ENCODE data around the gene SEZ6L. TPM values are rescaled to one million over a fixed set of nuclear protein-coding genes. Genes with fewer than 3 reads are reported as not detected.
A peak's percentile ranks its signal among the peaks of the same experiment; 100 is the strongest.

Gene SEZ6L
- total RNA-seq, 1 donor from 2014 or later = 2.3 TPM

- no peak for TF ChIP-seq EZH2 (IDR thresholded peaks at IDR 0.05; ENCODE audit: insufficient read depth, low read length)
- TF ChIP-seq, protein P1, sequence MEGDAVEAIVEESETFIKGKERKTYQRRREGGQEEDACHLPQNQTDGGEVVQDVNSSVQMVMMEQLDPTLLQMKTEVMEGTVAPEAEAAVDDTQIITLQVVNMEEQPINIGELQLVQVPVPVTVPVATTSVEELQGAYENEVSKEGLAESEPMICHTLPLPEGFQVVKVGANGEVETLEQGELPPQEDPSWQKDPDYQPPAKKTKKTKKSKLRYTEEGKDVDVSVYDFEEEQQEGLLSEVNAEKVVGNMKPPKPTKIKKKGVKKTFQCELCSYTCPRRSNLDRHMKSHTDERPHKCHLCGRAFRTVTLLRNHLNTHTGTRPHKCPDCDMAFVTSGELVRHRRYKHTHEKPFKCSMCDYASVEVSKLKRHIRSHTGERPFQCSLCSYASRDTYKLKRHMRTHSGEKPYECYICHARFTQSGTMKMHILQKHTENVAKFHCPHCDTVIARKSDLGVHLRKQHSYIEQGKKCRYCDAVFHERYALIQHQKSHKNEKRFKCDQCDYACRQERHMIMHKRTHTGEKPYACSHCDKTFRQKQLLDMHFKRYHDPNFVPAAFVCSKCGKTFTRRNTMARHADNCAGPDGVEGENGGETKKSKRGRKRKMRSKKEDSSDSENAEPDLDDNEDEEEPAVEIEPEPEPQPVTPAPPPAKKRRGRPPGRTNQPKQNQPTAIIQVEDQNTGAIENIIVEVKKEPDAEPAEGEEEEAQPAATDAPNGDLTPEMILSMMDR (IDR thresholded peaks at IDR 0.05; ENCODE audit: insufficient read depth, low read depth, low read length) = no peak
- no peaks in the 10 kb centered on the region for H3K27me3 ChIP-seq (ENCODE audit: insufficient read depth, low read length)
These were observed 116.4 kb downstream of the SEZ6L start for GRCh38 chr22:26285632-26286031.

DNA sequence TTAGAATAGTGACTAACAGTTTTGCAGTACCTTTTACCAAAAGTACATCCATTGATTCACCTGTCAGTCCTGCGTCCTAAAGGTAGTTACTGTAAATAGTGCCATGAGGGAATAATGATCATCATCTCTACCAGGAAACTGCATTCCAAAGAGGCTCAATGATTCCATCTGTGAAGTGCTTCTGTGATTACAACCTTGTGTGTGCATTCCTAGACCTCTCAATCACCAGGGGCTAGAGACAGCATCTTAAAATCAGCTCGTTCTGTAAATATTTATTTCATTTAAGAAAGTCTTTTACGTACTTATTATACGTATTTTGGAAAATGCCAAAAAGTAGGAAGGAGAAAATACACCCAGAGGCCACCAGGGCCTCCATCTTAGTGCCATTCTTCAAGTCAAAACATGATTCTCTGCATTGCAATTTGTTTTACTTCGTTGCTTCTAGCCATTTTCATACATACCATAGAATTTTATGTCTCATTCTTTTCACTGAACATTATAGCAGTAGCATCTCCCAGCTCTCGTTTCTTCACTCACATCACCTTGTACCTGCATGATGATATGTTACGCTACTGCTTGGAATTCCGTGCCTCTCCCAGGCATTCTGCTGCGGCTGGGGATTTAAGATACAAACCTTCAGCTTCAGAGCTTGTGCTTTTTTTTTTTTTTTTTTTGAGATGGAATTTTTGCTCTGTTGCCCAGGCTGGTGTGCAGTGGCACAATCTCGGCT lies 117.0 kb downstream of the SEZ6L start:
- TF ChIP-seq, protein P1 (IDR thresholded peaks at IDR 0.05; ENCODE audit: insufficient read depth, low read depth, low read length) = no peak
- TF ChIP-seq EZH2 (IDR thresholded peaks at IDR 0.05; ENCODE audit: insufficient read depth, low read length) = no peak
- no peaks in the 10 kb centered on the region for H3K36me3 ChIP-seq (ENCODE audit: insufficient read depth, low read length)
- Mint-ChIP-seq H3K4me1 (ENCODE audit: low read depth, unreplicated experiment) (peaks cover 6% of the 10 kb centered on the region), H3K27me3 (ENCODE audit: low read depth, unreplicated experiment) (peaks cover 17% of the 10 kb centered on the region), H3K36me3 (ENCODE audit: low read depth, unreplicated experiment) (no peaks in the 10 kb centered on the region), H3K27ac (ENCODE audit: unreplicated experiment) (peak overlapping the region; percentile 12), H3K4me3 (ENCODE audit: unreplicated experiment) (no peak overlapping the region), H3K9me3 (ENCODE audit: unreplicated experiment) (no peaks in the 10 kb centered on the region)
- no peak overlapping the region for H3K9ac ChIP-seq (ENCODE audit: low read length)
- no peak overlapping the region for H2AFZ ChIP-seq (ENCODE audit: low read depth, low read length)
- no peak overlapping the region for H3K4me2 ChIP-seq (ENCODE audit: low read length)
- H4K20me1 ChIP-seq (ENCODE audit: insufficient read depth, low read length) = no peaks in the 10 kb centered on the region
- no peaks in the 10 kb centered on the region for H3K9me3 ChIP-seq (ENCODE audit: insufficient read depth, low read depth, low read length)
- H3K79me2 ChIP-seq (ENCODE audit: insufficient read depth, low read length) = no peaks in the 10 kb centered on the region
- no peaks in the 10 kb centered on the region for H3K4me1 ChIP-seq (ENCODE audit: insufficient read depth, low read length)
- no peak for DNase-seq (ENCODE audit: low read depth)
- H3K27me3 ChIP-seq (ENCODE audit: insufficient read depth, low read length) = no peaks in the 10 kb centered on the region
- FAIRE-seq = no peak
- no peak overlapping the region for H3K27ac ChIP-seq (ENCODE audit: low read depth, low read length)
- no peak overlapping the region for H3K4me3 ChIP-seq (ENCODE audit: insufficient read depth, low read depth, low read length)

More at GRCh38 chr22:26285632-26286031, 116.4 kb downstream of the SEZ6L start:
- no peaks in the 10 kb centered on the region for H3K9me3 Mint-ChIP-seq (ENCODE audit: unreplicated experiment)
- H3K4me3 Mint-ChIP-seq (ENCODE audit: unreplicated experiment) = no peak overlapping the region
- Histone ChIP-seq H2AFZ (ENCODE audit: low read depth, low read length) (no peak overlapping the region), H3K4me1 (ENCODE audit: insufficient read depth, low read length) (no peaks in the 10 kb centered on the region), H4K20me1 (ENCODE audit: insufficient read depth, low read length) (no peaks in the 10 kb centered on the region), H3K9ac (ENCODE audit: low read length) (no peak overlapping the region), H3K27ac (ENCODE audit: low read depth, low read length) (no peak overlapping the region), H3K9me3 (ENCODE audit: insufficient read depth, low read depth, low read length) (no peaks in the 10 kb centered on the region), H3K4me2 (ENCODE audit: low read length) (no peak overlapping the region), H3K4me3 (ENCODE audit: insufficient read depth, low read depth, low read length) (no peak overlapping the region), H3K36me3 (ENCODE audit: insufficient read depth, low read length) (no peaks in the 10 kb centered on the region), H3K79me2 (ENCODE audit: insufficient read depth, low read length) (no peaks in the 10 kb centered on the region)
- peaks cover 17% of the 10 kb centered on the region for H3K27me3 Mint-ChIP-seq (ENCODE audit: low read depth, unreplicated experiment)
- DNase-seq (ENCODE audit: low read depth) (no peak), FAIRE-seq (no peak)
- H3K27ac Mint-ChIP-seq (ENCODE audit: unreplicated experiment) = no peak overlapping the region
- H3K4me1 Mint-ChIP-seq (ENCODE audit: low read depth, unreplicated experiment) = peaks cover 6% of the 10 kb centered on the region
- H3K36me3 Mint-ChIP-seq (ENCODE audit: low read depth, unreplicated experiment) = no peaks in the 10 kb centered on the region
